SIG-M5 (cell line): ENCODE results near the gene TSEN54.
"Not testable (repeated sequence)": the region's sequence is repeated elsewhere in the genome, so short reads cannot be mapped to it uniquely, and the experiment has no call there.

Experiments
- DNase-seq: peaks from one replicate; lab custom pipeline; 2025; lab: John Stamatoyannopoulos, UW

Gene TSEN54

GRCh38 chr17:75516255-75516618, at the start of gene TSEN54:
TSS of gene TSEN54 (plus strand) at chr17:75516528. CDS start at chr17:75516561, 33 bp downstream.
- DNase-seq = peak; percentile 39

GRCh38 chr17:75468291-75468754, 48.0 kb upstream of the TSEN54 start:
- DNase-seq = no peak

- DNase-seq = no peak
These were observed 47.5 kb upstream of the TSEN54 start for GRCh38 chr17:75468779-75469373.

- no peak for DNase-seq
These were observed 45.1 kb upstream of the TSEN54 start for GRCh38 chr17:75471207-75471606.

- no peak for DNase-seq
These were observed 44.2 kb upstream of the TSEN54 start for GRCh38 chr17:75472119-75472518.

- DNase-seq = no peak
These were observed 43.1 kb upstream of the TSEN54 start for GRCh38 chr17:75473246-75473645.

GRCh38 chr17:75474736-75475135, 41.6 kb upstream of the TSEN54 start:
- DNase-seq = no peak

GRCh38 chr17:75475144-75475835, 41.0 kb upstream of the TSEN54 start:
- DNase-seq = no peak

GRCh38 chr17:75475851-75476250, 40.5 kb upstream of the TSEN54 start:
- DNase-seq = no peak

GRCh38 chr17:75476271-75476671, 40.1 kb upstream of the TSEN54 start:
- DNase-seq = no peak

- DNase-seq = no peak
These were observed 39.4 kb upstream of the TSEN54 start for GRCh38 chr17:75476752-75477489.

- not testable (repeated sequence) for DNase-seq
These were observed 38.9 kb upstream of the TSEN54 start for GRCh38 chr17:75477490-75477862.

- DNase-seq = no peak
These were observed 37.8 kb upstream of the TSEN54 start for GRCh38 chr17:75478508-75478907.

GRCh38 chr17:75480281-75480680, 36.0 kb upstream of the TSEN54 start:
- DNase-seq = no peak

- DNase-seq = no peak
These were observed 34.9 kb upstream of the TSEN54 start for GRCh38 chr17:75481194-75482068.

- no peak for DNase-seq
These were observed 34.0 kb upstream of the TSEN54 start for GRCh38 chr17:75482098-75482942.

- DNase-seq = no peak
These were observed 30.6 kb upstream of the TSEN54 start for GRCh38 chr17:75485688-75486087.

GRCh38 chr17:75486151-75486550, 30.2 kb upstream of the TSEN54 start:
- DNase-seq = no peak

- no peak for DNase-seq
These were observed 29.4 kb upstream of the TSEN54 start for GRCh38 chr17:75486951-75487350.

GRCh38 chr17:75487351-75488070, 28.8 kb upstream of the TSEN54 start:
- DNase-seq = peak; percentile 67
